ENCODE results near the gene FOXJ1. TPM values are rescaled to one million over a fixed set of nuclear protein-coding genes. Genes with fewer than 3 reads are reported as not detected.

FOXJ1 gene
- total and polyA plus RNA-seq, 2 experiments from 2014 or later = not detected

DNA sequence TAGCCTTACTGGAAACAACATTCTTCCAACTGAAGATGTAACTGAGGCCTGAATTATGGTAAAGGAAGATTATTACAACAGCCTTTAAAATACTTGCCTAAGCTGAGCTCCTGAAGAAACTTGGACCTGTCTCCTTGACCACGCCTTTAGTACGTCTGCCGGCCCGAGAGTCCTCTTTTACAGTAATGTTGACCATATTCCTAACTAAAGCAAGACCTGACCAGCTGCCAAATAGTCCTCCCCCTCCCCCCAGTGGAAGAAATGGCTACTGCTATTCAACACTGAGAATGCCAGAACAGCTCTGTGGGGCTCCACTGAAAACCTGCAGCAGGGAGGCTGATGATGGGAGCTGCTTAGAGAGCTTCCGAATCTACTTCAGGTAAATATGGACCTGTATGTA, 12.6 kb upstream of the FOXJ1 start:
- TF ChIP-seq EZH2phosphoT487 (IDR thresholded peaks at IDR 0.05; ENCODE audit: insufficient read depth, low read depth) (no peak), EZH2 (IDR thresholded peaks at IDR 0.05; ENCODE audit: insufficient read depth, poor library complexity, severe bottlenecking) (no peak)
- Histone ChIP-seq H3K9me2 (ENCODE audit: insufficient read depth) (no peaks in the 10 kb centered on the region), H3K4me2 (ENCODE audit: unreplicated experiment) (no peak overlapping the region), H3K9ac (no peak overlapping the region), H4K20me1 (ENCODE audit: insufficient read depth) (no peaks in the 10 kb centered on the region), H3K4me1 (ENCODE audit: insufficient read depth) (no peaks in the 10 kb centered on the region), H3K4me3 (no peak overlapping the region), H3K9me3 (ENCODE audit: low read depth) (no peaks in the 10 kb centered on the region), H3K79me2 (ENCODE audit: insufficient read depth) (no peaks in the 10 kb centered on the region), H3K27me3 (replicated peaks; ENCODE audit: insufficient read depth) (no peaks in the 10 kb centered on the region; the same call in 1 of the 2 replicates), H3F3A (ENCODE audit: insufficient read depth) (no peaks in the 10 kb centered on the region), H2AFZ (no peak overlapping the region), H3K27ac (no peak overlapping the region), H3K36me3 (ENCODE audit: low read depth) (no peaks in the 10 kb centered on the region)
- WGBS, 2 experiments (ENCODE audit: low coverage in 1 of 2, low lambda C conversion rate in 2 of 2, missing lambda C conversion rate in 2 of 2) = 45 to 47% methylated on average over 5 of the region's 5 CpGs
- DNase-seq = peak; percentile 45
- in situ Hi-C loops (cut with MboI) = no loop called here

DNA sequence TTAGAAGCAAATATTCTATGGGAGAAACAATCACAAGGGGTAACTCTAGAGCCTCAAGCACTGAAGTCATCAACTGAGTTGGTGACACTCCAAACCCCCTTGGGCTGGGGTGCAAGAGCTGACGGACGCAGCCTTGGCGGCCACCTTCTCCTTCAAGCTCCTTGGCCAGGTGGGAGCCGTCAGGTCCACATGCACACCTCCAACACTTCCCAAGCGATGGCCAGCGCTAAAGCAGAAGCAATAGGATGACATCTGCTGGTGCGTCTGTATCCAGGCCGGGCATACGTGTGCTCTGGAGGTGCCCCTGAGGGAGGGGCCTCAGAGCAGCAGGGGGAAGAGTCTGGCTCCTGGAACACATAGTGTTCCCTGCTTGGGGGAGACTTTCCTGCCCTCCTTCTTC, 12.2 kb upstream of the FOXJ1 start:
- 83 to 90% methylated on average over 9 of the region's 9 CpGs for WGBS, 2 experiments (ENCODE audit: low coverage in 1 of 2, low lambda C conversion rate in 2 of 2, missing lambda C conversion rate in 2 of 2)
- Histone ChIP-seq H3K4me2 (ENCODE audit: unreplicated experiment) (no peak overlapping the region), H3K4me3 (no peak overlapping the region), H3K9me2 (ENCODE audit: insufficient read depth) (no peaks in the 10 kb centered on the region), H3K4me1 (ENCODE audit: insufficient read depth) (no peaks in the 10 kb centered on the region), H3K9me3 (ENCODE audit: low read depth) (no peaks in the 10 kb centered on the region), H3K79me2 (ENCODE audit: insufficient read depth) (no peaks in the 10 kb centered on the region), H3K27me3 (replicated peaks; ENCODE audit: insufficient read depth) (no peaks in the 10 kb centered on the region; the same call in 1 of the 2 replicates), H3K36me3 (ENCODE audit: low read depth) (no peaks in the 10 kb centered on the region), H4K20me1 (ENCODE audit: insufficient read depth) (no peaks in the 10 kb centered on the region), H3F3A (ENCODE audit: insufficient read depth) (no peaks in the 10 kb centered on the region), H3K27ac (no peak overlapping the region), H2AFZ (no peak overlapping the region), H3K9ac (no peak overlapping the region)
- in situ Hi-C loops (cut with MboI) = no loop called here
- TF ChIP-seq EZH2phosphoT487 (IDR thresholded peaks at IDR 0.05; ENCODE audit: insufficient read depth, low read depth) (no peak), EZH2 (IDR thresholded peaks at IDR 0.05; ENCODE audit: insufficient read depth, poor library complexity, severe bottlenecking) (no peak)
- no peak for DNase-seq

DNA sequence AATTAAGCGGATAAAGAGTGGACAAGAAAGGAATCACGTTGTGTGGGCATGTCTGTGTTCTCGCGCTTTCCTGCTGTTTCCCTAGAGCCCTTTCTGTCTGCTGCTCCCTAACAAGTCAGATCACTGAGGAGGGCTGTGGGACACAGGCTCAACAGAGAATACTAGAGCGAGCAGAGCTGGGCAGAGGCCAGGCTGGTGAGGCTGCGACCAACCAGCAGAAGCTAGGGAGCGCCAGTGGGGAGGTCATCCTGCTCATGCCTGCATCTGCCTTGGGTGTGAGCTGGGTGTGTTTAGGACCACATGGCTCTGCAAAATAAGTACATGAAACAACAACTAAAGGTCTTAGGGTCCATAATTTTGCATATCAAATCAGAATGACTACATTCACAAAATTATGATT, 11.5 kb upstream of the FOXJ1 start:
- H3K9me2 ChIP-seq (ENCODE audit: insufficient read depth) = no peaks in the 10 kb centered on the region
- H3F3A ChIP-seq (ENCODE audit: insufficient read depth) = no peaks in the 10 kb centered on the region
- H3K9ac ChIP-seq = no peak overlapping the region
- H3K4me3 ChIP-seq = no peak overlapping the region
- 94% methylated on average over 7 of the region's 7 CpGs for WGBS, 2 experiments (ENCODE audit: low coverage in 1 of 2, low lambda C conversion rate in 2 of 2, missing lambda C conversion rate in 2 of 2)
- H3K4me2 ChIP-seq (ENCODE audit: unreplicated experiment) = no peak overlapping the region
- no peaks in the 10 kb centered on the region for H4K20me1 ChIP-seq (ENCODE audit: insufficient read depth)
- no peak for TF ChIP-seq EZH2phosphoT487 (IDR thresholded peaks at IDR 0.05; ENCODE audit: insufficient read depth, low read depth)
- TF ChIP-seq EZH2 (IDR thresholded peaks at IDR 0.05; ENCODE audit: insufficient read depth, poor library complexity, severe bottlenecking) = no peak
- no peak overlapping the region for H2AFZ ChIP-seq
- in situ Hi-C loops (cut with MboI) = no loop called here
- no peaks in the 10 kb centered on the region for H3K79me2 ChIP-seq (ENCODE audit: insufficient read depth)
- DNase-seq = no peak
- no peak overlapping the region for H3K27ac ChIP-seq
- H3K27me3 ChIP-seq (replicated peaks; ENCODE audit: insufficient read depth) = no peaks in the 10 kb centered on the region; the same call in 1 of the 2 replicates
- H3K36me3 ChIP-seq (ENCODE audit: low read depth) = no peaks in the 10 kb centered on the region
- no peaks in the 10 kb centered on the region for H3K9me3 ChIP-seq (ENCODE audit: low read depth)
- no peaks in the 10 kb centered on the region for H3K4me1 ChIP-seq (ENCODE audit: insufficient read depth)

GRCh38 chr17:76151896-76152454, 10.9 kb upstream of the FOXJ1 start:
- Histone ChIP-seq H3K79me2 (ENCODE audit: insufficient read depth) (no peaks in the 10 kb centered on the region), H3K27ac (no peak overlapping the region), H3K9me2 (ENCODE audit: insufficient read depth) (no peaks in the 10 kb centered on the region), H3K4me1 (ENCODE audit: insufficient read depth) (no peaks in the 10 kb centered on the region), H2AFZ (no peak overlapping the region), H3K36me3 (ENCODE audit: low read depth) (no peaks in the 10 kb centered on the region), H3K4me3 (no peak overlapping the region), H3F3A (ENCODE audit: insufficient read depth) (no peaks in the 10 kb centered on the region), H3K9ac (no peak overlapping the region), H3K27me3 (replicated peaks; ENCODE audit: insufficient read depth) (no peaks in the 10 kb centered on the region; the same call in 1 of the 2 replicates), H4K20me1 (ENCODE audit: insufficient read depth) (no peaks in the 10 kb centered on the region), H3K4me2 (ENCODE audit: unreplicated experiment) (no peak overlapping the region), H3K9me3 (ENCODE audit: low read depth) (no peaks in the 10 kb centered on the region)
- TF ChIP-seq EZH2phosphoT487 (IDR thresholded peaks at IDR 0.05; ENCODE audit: insufficient read depth, low read depth) = no peak
- no peak for TF ChIP-seq EZH2 (IDR thresholded peaks at IDR 0.05; ENCODE audit: insufficient read depth, poor library complexity, severe bottlenecking)
- DNase-seq = no peak
- WGBS, 2 experiments (ENCODE audit: low coverage in 1 of 2, low lambda C conversion rate in 2 of 2, missing lambda C conversion rate in 2 of 2) = 86 to 88% methylated on average over 8 of the region's 8 CpGs
- in situ Hi-C loops (cut with MboI) = no loop called here

Measured in GM23248 (cell line).